Left lung (tissue), 10 donors: Measurements from ENCODE around the gene NINJ1. TPM values are rescaled to one million over a fixed set of nuclear protein-coding genes. Genes with fewer than 3 reads are reported as not detected.
"Not testable (repeated sequence)": the region's sequence is repeated elsewhere in the genome, so short reads cannot be mapped to it uniquely, and the experiment has no call there.

Experiments
- ATAC-seq: fragments of 200-7000 bp; cut with Tn5 transposase; one replicate; pipeline ENCODE4 v1.9.1; 2020; ENCODE audit warnings: moderate library complexity
- DNase-seq, 4 donors: peaks; one replicate each; pipeline ENCODE4 v3.0.0-alpha.2; 2013 to 2020
- H3K27ac ChIP-seq, 2 donors: fragments of 200-600 bp; sonication (generic) in 1 of 2; one replicate each; pipeline versions ENCODE4 v1.5.0 to v1.8.0; 2020 to 2021
- H3K27me3 ChIP-seq, 2 donors: fragments of 200-600 bp; sonication (generic) in 1 of 2; one replicate each; pipeline versions ENCODE4 v1.5.0 to v1.8.0; 2020 to 2021
- H3K36me3 ChIP-seq, 2 donors: fragments of 200-600 bp; sonication (generic) in 1 of 2; one replicate each; pipeline versions ENCODE4 v1.5.0 to v1.8.0; 2020 to 2021
- H3K4me1 ChIP-seq, 2 donors: fragments of 200-600 bp; one replicate each; pipeline ENCODE4 v1.8.0; 2021
- H3K4me3 ChIP-seq, 2 donors: fragments of 200-600 bp; sonication (generic) in 1 of 2; one replicate each; pipeline versions ENCODE4 v1.5.0 to v1.8.0; 2020 to 2021; ENCODE audit warnings: mild to moderate bottlenecking in 1 of 2
- H3K9me3 ChIP-seq, 2 donors: fragments of 200-600 bp; sonication (generic) in 1 of 2; one replicate each; pipeline versions ENCODE4 v1.5.0 to v1.8.0; 2020 to 2021
- CTCF ChIP-seq, 2 donors: fragments of 200-600 bp; sonication (generic) in 1 of 2; IDR thresholded peaks; one replicate each; pipeline versions ENCODE4 v1.5.0 to v1.8.0; 2021; ENCODE audit warnings: antibody characterized with exemption in 2 of 2
- intact Hi-C, 2 donors: fragments of 100-400 bp; cut with DNase I; formaldehyde crosslinking; loops; one replicate each; pipeline versions ENCODE4 v1.11.2 to v1.14.2; 2022
- polyA plus RNA-seq, 6 donors: library from polyadenylated mRNA; unstranded; fragments of 120-200 nt; gene quantifications; one replicate each; pipeline ENCODE4 v1.2.1, GENCODE V29; 2013; ENCODE audit not compliant: insufficient read length in 6 of 6
- total RNA-seq, 2 donors: library from RNA; stranded (reverse); fragmentation: NEBNext Ultra II Directional; extraction: Animal tissue kit (Norgen Biotek cat#: 25700); gene quantifications; one replicate each; pipeline ENCODE4 v1.2.1, GENCODE V29; 2021
- donor health status: DM: no; HTN: yes; CAD: no.
- donor health status: DM: no; HTN: no; CAD: no.

The NINJ1 gene
- total and polyA plus RNA-seq, 8 donors = 29.8 to 83.5 (median 37.8) TPM

GRCh38 chr9:93154293-93154903, 20.3 kb upstream of the NINJ1 start:
- Histone ChIP-seq H3K9me3 (no peaks in the 10 kb centered on the region), H3K27ac (no peak overlapping the region), H3K4me1 (peaks cover 0 to 9% of the 10 kb centered on the region in 2 donors), H3K27me3 (no peaks in the 10 kb centered on the region), H3K4me3 (no peak overlapping the region), H3K36me3 (no peaks in the 10 kb centered on the region)
- DNase-seq (no peak), ATAC-seq (peak; percentile 46)
- intact Hi-C loops = no loop called here
- peak; percentile 17 to 50 for TF ChIP-seq CTCF (IDR thresholded peaks at IDR 0.05)

GRCh38 chr9:93151097-93151784, 17.2 kb upstream of the NINJ1 start:
- Histone ChIP-seq H3K9me3 (no peaks in the 10 kb centered on the region), H3K27me3 (no peaks in the 10 kb centered on the region), H3K4me3 (no peak overlapping the region), H3K4me1 (peaks cover 0 to 12% of the 10 kb centered on the region in 2 donors), H3K27ac (no peak overlapping the region), H3K36me3 (no peaks in the 10 kb centered on the region)
- no peak for ATAC-seq
- intact Hi-C loops = no loop called here
- DNase-seq = no peak
- TF ChIP-seq CTCF (IDR thresholded peaks at IDR 0.05) = no peak

GRCh38 chr9:93149361-93149760, 15.3 kb upstream of the NINJ1 start:
- no peak for ATAC-seq

GRCh38 chr9:93148721-93149120, 14.7 kb upstream of the NINJ1 start:
- no peak for TF ChIP-seq CTCF (IDR thresholded peaks at IDR 0.05)
- Histone ChIP-seq H3K4me3 (no peak overlapping the region), H3K4me1 (peaks cover 0 to 21% of the 10 kb centered on the region in 2 donors), H3K9me3 (no peaks in the 10 kb centered on the region), H3K27ac (peak overlapping the region; percentile 20 to 48), H3K36me3 (no peaks in the 10 kb centered on the region), H3K27me3 (no peaks in the 10 kb centered on the region)
- intact Hi-C loops = no loop called here
- ATAC-seq (no peak), DNase-seq (peak in 1 of 4 donors; percentile 45)

More at GRCh38 chr9:93149361-93149760, 15.3 kb upstream of the NINJ1 start:
- Histone ChIP-seq H3K36me3 (no peaks in the 10 kb centered on the region), H3K27me3 (no peaks in the 10 kb centered on the region), H3K4me1 (peaks cover 0 to 15% of the 10 kb centered on the region in 2 donors), H3K9me3 (no peaks in the 10 kb centered on the region), H3K27ac (peak overlapping the region; percentile 20 to 48), H3K4me3 (no peak overlapping the region)
- TF ChIP-seq CTCF (IDR thresholded peaks at IDR 0.05) = no peak
- intact Hi-C loops = no loop called here
- no peak for DNase-seq

- no peaks in the 10 kb centered on the region for H3K36me3 ChIP-seq
- H3K4me3 ChIP-seq = no peak overlapping the region
- ATAC-seq (no peak), DNase-seq (no peak)
- no peak for TF ChIP-seq CTCF (IDR thresholded peaks at IDR 0.05)
- H3K9me3 ChIP-seq = no peaks in the 10 kb centered on the region
- no peak overlapping the region for H3K27ac ChIP-seq
- peaks cover 0 to 22% of the 10 kb centered on the region in 2 donors for H3K4me1 ChIP-seq
- H3K27me3 ChIP-seq = no peaks in the 10 kb centered on the region
- intact Hi-C loops = no loop called here
Observed at GRCh38 chr9:93147632-93148031, 13.6 kb upstream of the NINJ1 start.

GRCh38 chr9:93146696-93147095, 12.6 kb upstream of the NINJ1 start:
- H3K27ac ChIP-seq, ATAC-seq, intact Hi-C loops, H3K4me3 ChIP-seq, DNase-seq, H3K9me3 ChIP-seq, H3K36me3 ChIP-seq, H3K27me3 ChIP-seq: not testable (repeated sequence)
- peaks cover 0 to 22% of the 10 kb centered on the region in 2 donors for H3K4me1 ChIP-seq
